Keratinocyte (primary cell): Measurements from ENCODE around the gene ALK.

Experiments
- EZH2 ChIP-seq: IDR thresholded peaks from one replicate; pipeline ENCODE4 v1.6.1; 2012; ENCODE audit warnings: inconsistent platforms, mild to moderate bottlenecking, low read length, moderate library complexity
- TF ChIP-seq, protein P1 (sequence below), 3 experiments: IDR thresholded peaks in 1 of 3; conservative IDR thresholded peaks in 1 of 3; optimal IDR thresholded peaks in 1 of 3; 2 replicates in 2 of 3; 3 replicates in 1 of 3; pipeline versions ENCODE3 to v1.5.1; 2011; ENCODE audit warnings: low read length in 3 of 3, mild to moderate bottlenecking in 3 of 3, moderate library complexity in 2 of 3, control low read depth in 1 of 3, inconsistent platforms in 1 of 3; ENCODE audit not compliant: insufficient read depth in 2 of 3; ENCODE audit errors: extremely low read depth in 1 of 3

DNA sequence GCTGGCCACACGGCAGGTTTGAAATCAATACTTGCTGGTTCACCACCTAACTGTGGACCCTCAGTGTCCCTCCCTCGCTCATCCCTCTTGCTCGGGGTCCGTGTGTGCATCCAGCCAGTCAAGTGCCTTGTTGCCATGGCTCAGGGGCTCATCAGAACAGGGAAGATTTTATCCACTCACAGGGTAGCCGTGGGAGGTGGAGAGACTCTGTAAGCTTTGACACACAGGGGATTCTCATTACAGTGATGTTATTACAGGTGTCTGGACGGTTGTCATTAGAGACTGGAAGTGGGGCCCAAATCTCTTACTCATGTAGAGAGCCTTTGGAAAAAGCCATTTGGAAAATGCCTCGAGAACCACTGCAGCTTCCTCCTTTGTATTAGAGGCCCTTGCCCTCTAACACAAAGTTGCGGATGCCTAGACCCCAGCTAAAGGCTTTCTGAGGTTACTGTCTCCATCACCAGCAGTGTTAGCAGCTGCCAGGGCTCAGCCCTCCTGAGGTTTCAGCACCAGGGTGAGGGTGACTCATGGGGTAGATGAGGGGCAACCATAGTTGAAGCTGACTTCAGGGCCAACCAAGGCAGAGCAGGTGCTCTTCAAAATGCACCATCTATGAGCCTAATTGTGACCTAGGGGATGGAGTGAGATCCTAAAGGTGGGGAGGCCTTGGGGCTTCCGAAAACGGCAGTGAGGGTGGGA is 610.6 kb downstream of the ALK start:
- TF ChIP-seq, protein P1, sequence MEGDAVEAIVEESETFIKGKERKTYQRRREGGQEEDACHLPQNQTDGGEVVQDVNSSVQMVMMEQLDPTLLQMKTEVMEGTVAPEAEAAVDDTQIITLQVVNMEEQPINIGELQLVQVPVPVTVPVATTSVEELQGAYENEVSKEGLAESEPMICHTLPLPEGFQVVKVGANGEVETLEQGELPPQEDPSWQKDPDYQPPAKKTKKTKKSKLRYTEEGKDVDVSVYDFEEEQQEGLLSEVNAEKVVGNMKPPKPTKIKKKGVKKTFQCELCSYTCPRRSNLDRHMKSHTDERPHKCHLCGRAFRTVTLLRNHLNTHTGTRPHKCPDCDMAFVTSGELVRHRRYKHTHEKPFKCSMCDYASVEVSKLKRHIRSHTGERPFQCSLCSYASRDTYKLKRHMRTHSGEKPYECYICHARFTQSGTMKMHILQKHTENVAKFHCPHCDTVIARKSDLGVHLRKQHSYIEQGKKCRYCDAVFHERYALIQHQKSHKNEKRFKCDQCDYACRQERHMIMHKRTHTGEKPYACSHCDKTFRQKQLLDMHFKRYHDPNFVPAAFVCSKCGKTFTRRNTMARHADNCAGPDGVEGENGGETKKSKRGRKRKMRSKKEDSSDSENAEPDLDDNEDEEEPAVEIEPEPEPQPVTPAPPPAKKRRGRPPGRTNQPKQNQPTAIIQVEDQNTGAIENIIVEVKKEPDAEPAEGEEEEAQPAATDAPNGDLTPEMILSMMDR (optimal IDR thresholded peaks at IDR 0.05 in 1 of 3, IDR thresholded peaks at IDR 0.05 in 1 of 3, conservative IDR thresholded peaks at IDR 0.05 in 1 of 3; ENCODE audit: extremely low read depth in 1 of 3, insufficient read depth in 2 of 3, low read length in 3 of 3) = no peak
- TF ChIP-seq EZH2 = no peak
